Keratinocyte (primary cell): ENCODE data around the gene CREB3L1. TPM values are rescaled to one million over a fixed set of nuclear protein-coding genes. Genes with fewer than 3 reads are reported as not detected.

ENCODE experiments used
- DNase-seq: peaks from one replicate; pipeline ENCODE4 v3.0.0-alpha.2; 2011; ENCODE audit warnings: low read depth, missing footprints, low spot score
- FAIRE-seq: peaks from 2 replicates; lab custom pipeline; 2011; peaks lifted over from hg19 to GRCh38; lab: Jason Lieb, UNC
- H2AFZ ChIP-seq: 2 replicates; pipeline ENCODE4 v1.6.0; 2012; ENCODE audit warnings: low read length, control low read depth, inconsistent platforms; ENCODE audit not compliant: control insufficient read depth
- H3K27ac ChIP-seq: 2 replicates; pipeline ENCODE4 v1.5.1; 2011; ENCODE audit warnings: low read length; ENCODE audit not compliant: control insufficient read depth, insufficient read depth
- H3K27me3 ChIP-seq: 3 replicates; pipeline ENCODE4 v1.6.0; 2011; ENCODE audit warnings: low read length; ENCODE audit not compliant: control insufficient read depth, insufficient read depth; ENCODE audit errors: extremely low read depth
- H3K36me3 ChIP-seq, 2 experiments: 2 replicates in 1 of 2; 3 replicates in 1 of 2; pipeline ENCODE4 v1.5.1; 2011; ENCODE audit warnings: low read length in 2 of 2, mild to moderate bottlenecking in 1 of 2; ENCODE audit not compliant: control insufficient read depth in 2 of 2, insufficient read depth in 2 of 2; ENCODE audit errors: extremely low read depth in 1 of 2
- H3K4me1 ChIP-seq: 3 replicates; pipeline ENCODE4 v1.5.1; 2011; ENCODE audit warnings: low read length; ENCODE audit not compliant: control insufficient read depth, insufficient read depth; ENCODE audit errors: extremely low read depth
- H3K4me2 ChIP-seq: 3 replicates; pipeline ENCODE4 v1.6.0; 2011; ENCODE audit warnings: low read depth, low read length; ENCODE audit not compliant: control insufficient read depth, insufficient read depth; ENCODE audit errors: extremely low read depth
- H3K4me3 ChIP-seq, 3 experiments: fragments of 200-600 bp in 1 of 3; sonication (generic) in 1 of 3; 2 replicates in 2 of 3; 3 replicates in 1 of 3; pipeline ENCODE4 v1.5.1; 2011 to 2016; ENCODE audit warnings: low read length in 3 of 3, mild to moderate bottlenecking in 3 of 3, control low read depth in 2 of 3, inconsistent platforms in 1 of 3, low read depth in 1 of 3, mixed read lengths in 1 of 3, mixed run types in 1 of 3, moderate library complexity in 1 of 3; ENCODE audit not compliant: control insufficient read depth in 2 of 3, insufficient read depth in 2 of 3; ENCODE audit errors: extremely low read depth in 1 of 3
- H3K79me2 ChIP-seq: 2 replicates; pipeline ENCODE4 v1.6.0; 2012; ENCODE audit warnings: low read length; ENCODE audit not compliant: control insufficient read depth, insufficient read depth
- H3K9ac ChIP-seq: 3 replicates; pipeline ENCODE4 v1.6.0; 2011; ENCODE audit warnings: low read length; ENCODE audit not compliant: control insufficient read depth, insufficient read depth; ENCODE audit errors: extremely low read depth
- H3K9me1 ChIP-seq: 3 replicates; pipeline ENCODE4 v1.6.0; 2011; ENCODE audit warnings: low read length; ENCODE audit not compliant: control insufficient read depth, insufficient read depth; ENCODE audit errors: extremely low read depth
- H3K9me3 ChIP-seq: 2 replicates; pipeline ENCODE4 v1.5.1; 2012; ENCODE audit warnings: low read depth, low read length; ENCODE audit not compliant: control insufficient read depth
- H4K20me1 ChIP-seq: 3 replicates; pipeline ENCODE4 v1.6.0; 2011; ENCODE audit warnings: low read length; ENCODE audit not compliant: control insufficient read depth, insufficient read depth; ENCODE audit errors: extremely low read depth
- EZH2 ChIP-seq: IDR thresholded peaks from one replicate; pipeline ENCODE4 v1.6.1; 2012; ENCODE audit warnings: inconsistent platforms, mild to moderate bottlenecking, low read length, moderate library complexity
- dilution Hi-C: fragments of 300-500 bp; cut with MboI; formaldehyde crosslinking; loops from one replicate; pipeline ENCODE4 v1.7.0; 2020; ENCODE audit warnings: low sequenced_read_pairs; ENCODE audit not compliant: extremely low pct_ligation_motif_present
- polyA plus RNA-seq, 5 experiments: library from polyadenylated mRNA; depleted of rRNA in 3 of 5; stranded (reverse) in 3 of 5; stranded (forward) in 1 of 5; unstranded in 1 of 5; fragments of >200 nt; gene quantifications; 1 replicate in 1 of 5; 2 replicates in 3 of 5; 3 replicates in 1 of 5; pipeline versions ENCODE4 v1.2.1 to v1.2.3, GENCODE V29; 2011 to 2012; ENCODE audit warnings: missing spikeins in 2 of 5, low read depth in 1 of 5, low replicate concordance in 1 of 5
- TF ChIP-seq, protein P1 (sequence below), 3 experiments: IDR thresholded peaks in 1 of 3; conservative IDR thresholded peaks in 1 of 3; optimal IDR thresholded peaks in 1 of 3; 2 replicates in 2 of 3; 3 replicates in 1 of 3; pipeline versions ENCODE3 to v1.5.1; 2011; ENCODE audit warnings: low read length in 3 of 3, mild to moderate bottlenecking in 3 of 3, moderate library complexity in 2 of 3, control low read depth in 1 of 3, inconsistent platforms in 1 of 3; ENCODE audit not compliant: insufficient read depth in 2 of 3; ENCODE audit errors: extremely low read depth in 1 of 3

The CREB3L1 gene
- polyA plus RNA-seq, 1 donor (not counting 4 experiments of a cell fraction or from before 2014, with no cell fraction given) = not detected

DNA sequence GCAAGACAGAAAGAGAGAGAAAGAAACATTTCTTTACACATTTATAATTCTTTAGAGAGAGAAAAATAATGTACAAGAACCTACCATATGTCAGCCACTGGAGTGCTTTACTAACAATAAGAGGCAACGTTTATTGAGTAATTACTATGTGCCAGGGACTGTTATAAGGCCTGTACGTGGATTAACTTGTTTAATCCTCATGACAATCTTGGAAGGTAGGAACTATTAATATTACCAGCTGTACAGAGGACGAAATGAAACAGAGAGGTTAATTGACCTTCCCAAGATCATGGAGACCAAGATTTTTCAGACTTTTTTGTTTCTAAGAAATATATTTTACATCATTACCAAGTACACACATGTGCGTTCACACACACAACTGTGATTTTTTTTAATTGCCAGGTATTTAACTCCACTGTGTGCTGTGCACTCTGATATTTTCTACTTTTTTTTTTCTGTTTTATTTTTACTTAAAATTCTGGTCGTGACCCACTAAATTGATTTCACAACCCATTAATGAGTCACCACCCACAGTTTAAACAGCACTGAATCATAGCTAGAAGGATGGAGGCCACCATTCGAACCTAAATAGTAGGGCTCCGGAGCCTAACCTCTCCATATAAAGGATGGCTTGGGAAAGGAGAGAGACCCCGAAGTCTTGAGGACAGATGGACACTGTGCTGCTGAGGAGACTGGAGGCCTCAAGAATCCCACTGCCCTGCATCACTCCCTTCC lies 21.4 kb downstream of the CREB3L1 start:
- H2AFZ ChIP-seq = no peak overlapping the region
- no peak overlapping the region for H3K9ac ChIP-seq
- H4K20me1 ChIP-seq = no peaks in the 10 kb centered on the region

DNA sequence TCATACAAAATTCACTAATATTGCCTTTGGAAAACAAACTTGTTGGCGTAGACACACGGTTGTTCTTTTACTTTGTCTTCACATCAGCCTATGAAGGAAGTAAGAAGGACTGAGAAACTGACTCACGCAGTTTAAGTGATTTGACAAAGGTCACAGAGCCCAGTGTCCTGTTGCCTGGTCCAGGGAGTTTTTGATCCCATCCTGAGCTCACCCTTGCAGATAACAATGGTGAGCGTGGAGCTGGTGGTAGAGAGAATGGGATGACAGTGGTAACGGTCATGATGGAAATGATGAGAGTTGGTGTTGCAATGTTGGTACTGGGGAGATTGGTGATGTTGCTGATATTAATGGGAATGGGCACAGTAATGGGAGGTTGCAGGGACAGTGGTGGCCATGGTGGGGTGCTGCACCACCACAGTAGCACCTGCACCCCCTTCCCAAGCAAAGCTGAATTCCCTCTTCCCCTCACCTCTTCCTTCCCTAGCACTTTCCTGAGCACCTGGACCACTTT lies 22.0 kb downstream of the CREB3L1 start:
- TF ChIP-seq EZH2 = no peak
- TF ChIP-seq, protein P1, sequence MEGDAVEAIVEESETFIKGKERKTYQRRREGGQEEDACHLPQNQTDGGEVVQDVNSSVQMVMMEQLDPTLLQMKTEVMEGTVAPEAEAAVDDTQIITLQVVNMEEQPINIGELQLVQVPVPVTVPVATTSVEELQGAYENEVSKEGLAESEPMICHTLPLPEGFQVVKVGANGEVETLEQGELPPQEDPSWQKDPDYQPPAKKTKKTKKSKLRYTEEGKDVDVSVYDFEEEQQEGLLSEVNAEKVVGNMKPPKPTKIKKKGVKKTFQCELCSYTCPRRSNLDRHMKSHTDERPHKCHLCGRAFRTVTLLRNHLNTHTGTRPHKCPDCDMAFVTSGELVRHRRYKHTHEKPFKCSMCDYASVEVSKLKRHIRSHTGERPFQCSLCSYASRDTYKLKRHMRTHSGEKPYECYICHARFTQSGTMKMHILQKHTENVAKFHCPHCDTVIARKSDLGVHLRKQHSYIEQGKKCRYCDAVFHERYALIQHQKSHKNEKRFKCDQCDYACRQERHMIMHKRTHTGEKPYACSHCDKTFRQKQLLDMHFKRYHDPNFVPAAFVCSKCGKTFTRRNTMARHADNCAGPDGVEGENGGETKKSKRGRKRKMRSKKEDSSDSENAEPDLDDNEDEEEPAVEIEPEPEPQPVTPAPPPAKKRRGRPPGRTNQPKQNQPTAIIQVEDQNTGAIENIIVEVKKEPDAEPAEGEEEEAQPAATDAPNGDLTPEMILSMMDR (optimal IDR thresholded peaks at IDR 0.05 in 1 of 3, IDR thresholded peaks at IDR 0.05 in 1 of 3, conservative IDR thresholded peaks at IDR 0.05 in 1 of 3; ENCODE audit: extremely low read depth in 1 of 3, insufficient read depth in 2 of 3, low read length in 3 of 3) = peak in 1 of 3 experiments; percentile 26
- H3K9me1 ChIP-seq = no peaks in the 10 kb centered on the region
- H4K20me1 ChIP-seq = no peaks in the 10 kb centered on the region
- H3K9ac ChIP-seq = no peak overlapping the region
- H3K79me2 ChIP-seq = no peaks in the 10 kb centered on the region
- no peak overlapping the region for H2AFZ ChIP-seq
- H3K27ac ChIP-seq = no peak overlapping the region
- DNase-seq = no peak
- dilution Hi-C loops = no loop called here
- no peak overlapping the region for H3K4me2 ChIP-seq
- H3K36me3 ChIP-seq = no peaks in the 10 kb centered on the region
- FAIRE-seq = no peak
- H3K4me1 ChIP-seq = peaks cover 19% of the 10 kb centered on the region
- no peak overlapping the region for H3K4me3 ChIP-seq
- H3K27me3 ChIP-seq = no peaks in the 10 kb centered on the region
- H3K9me3 ChIP-seq = no peaks in the 10 kb centered on the region

More for the DNA sequence above, 21.4 kb downstream of the CREB3L1 start:
- H3K9me3 ChIP-seq = no peaks in the 10 kb centered on the region
- no peak overlapping the region for H3K4me2 ChIP-seq
- DNase-seq = no peak
- no peak for TF ChIP-seq EZH2
- TF ChIP-seq, protein P1 (optimal IDR thresholded peaks at IDR 0.05 in 1 of 3, IDR thresholded peaks at IDR 0.05 in 1 of 3, conservative IDR thresholded peaks at IDR 0.05 in 1 of 3; ENCODE audit: extremely low read depth in 1 of 3, insufficient read depth in 2 of 3, low read length in 3 of 3) = no peak
- no peak overlapping the region for H3K27ac ChIP-seq
- no peaks in the 10 kb centered on the region for H3K36me3 ChIP-seq
- FAIRE-seq = no peak
- no peaks in the 10 kb centered on the region for H3K9me1 ChIP-seq
- peaks cover 19% of the 10 kb centered on the region for H3K4me1 ChIP-seq
- no peaks in the 10 kb centered on the region for H3K79me2 ChIP-seq
- dilution Hi-C loops = no loop called here
- no peaks in the 10 kb centered on the region for H3K27me3 ChIP-seq
- H3K4me3 ChIP-seq = no peak overlapping the region
